Umbilical cord (tissue), 2 donors: ENCODE results near the gene NABP1. TPM values are rescaled to one million over a fixed set of nuclear protein-coding genes. Genes with fewer than 3 reads are reported as not detected.

ENCODE experiments used
- DNase-seq: peaks from one replicate; pipeline ENCODE4 v3.0.0-alpha.2; 2015; ENCODE audit warnings: low spot score
- total RNA-seq: library from RNA; depleted of rRNA; stranded (reverse); fragments of >200 nt; gene quantifications from one replicate; pipeline ENCODE4 v1.2.3, GENCODE V29; 2014; ENCODE audit warnings: low replicate concordance; ENCODE audit not compliant: insufficient read depth

NABP1 gene
- total RNA-seq, 1 donor from 2014 or later, result 32.0 TPM

DNA sequence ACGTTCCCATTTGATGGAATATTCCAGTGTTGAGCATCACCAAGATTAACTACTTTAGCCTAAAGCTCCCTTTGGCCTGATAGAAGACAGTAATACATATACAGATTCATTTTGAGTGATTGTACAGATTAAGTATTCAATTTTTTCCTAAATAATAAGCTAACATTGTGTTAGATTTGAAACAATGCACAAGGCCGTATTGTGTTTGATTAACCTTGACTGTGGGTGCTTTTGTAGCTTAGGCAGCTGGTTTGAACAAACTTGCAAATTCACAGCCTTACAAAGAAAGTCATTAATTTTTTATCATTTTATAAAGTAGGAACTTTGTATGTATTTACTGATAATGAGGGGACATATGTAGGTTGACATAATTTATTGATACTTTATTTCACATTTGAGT lies 29.6 kb downstream of the NABP1 start:
- no peak for DNase-seq

DNA sequence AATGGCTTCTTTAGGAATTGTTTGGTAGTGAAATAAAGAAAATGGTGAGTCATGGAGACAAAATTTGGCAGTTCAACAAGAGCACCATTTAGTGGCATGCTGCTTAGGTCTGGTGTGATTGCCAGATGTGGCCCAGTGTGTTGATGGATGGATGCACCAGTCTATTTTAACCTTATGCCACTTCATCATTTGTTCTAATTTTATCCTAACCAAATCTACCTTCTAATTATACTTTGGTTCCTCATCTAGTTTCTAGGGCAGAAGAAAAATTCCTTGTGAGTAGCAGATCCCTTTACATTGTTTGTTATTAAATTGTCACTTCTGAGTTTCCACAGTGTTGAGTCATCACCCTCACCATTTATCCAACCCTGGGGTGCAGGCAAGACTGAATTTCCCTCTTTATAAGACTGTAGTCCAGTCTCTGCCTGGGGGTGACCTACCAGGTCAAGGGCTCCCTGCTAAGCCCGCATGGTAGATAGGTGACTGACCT lies 32.5 kb downstream of the NABP1 start:
- DNase-seq, result no peak

DNA sequence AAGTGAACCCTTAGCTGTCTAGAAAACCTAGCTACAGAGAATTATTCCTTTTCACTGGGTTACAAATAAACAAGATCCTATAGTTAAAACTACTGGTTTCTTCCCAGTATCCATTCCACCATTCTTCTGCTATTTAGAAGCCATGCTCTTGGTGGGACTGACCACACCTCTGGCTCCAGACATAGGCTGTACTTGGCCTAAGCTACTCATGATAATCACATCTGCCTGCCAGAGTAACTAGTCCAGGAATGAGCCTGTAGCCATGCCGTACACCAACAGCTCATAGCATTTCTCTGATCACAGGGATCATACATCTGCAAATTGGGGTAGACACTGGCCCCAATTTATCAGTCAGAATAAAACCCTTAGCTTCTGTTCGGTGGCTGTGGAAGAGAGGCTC lies 33.7 kb downstream of the NABP1 start:
- no peak for DNase-seq

DNA sequence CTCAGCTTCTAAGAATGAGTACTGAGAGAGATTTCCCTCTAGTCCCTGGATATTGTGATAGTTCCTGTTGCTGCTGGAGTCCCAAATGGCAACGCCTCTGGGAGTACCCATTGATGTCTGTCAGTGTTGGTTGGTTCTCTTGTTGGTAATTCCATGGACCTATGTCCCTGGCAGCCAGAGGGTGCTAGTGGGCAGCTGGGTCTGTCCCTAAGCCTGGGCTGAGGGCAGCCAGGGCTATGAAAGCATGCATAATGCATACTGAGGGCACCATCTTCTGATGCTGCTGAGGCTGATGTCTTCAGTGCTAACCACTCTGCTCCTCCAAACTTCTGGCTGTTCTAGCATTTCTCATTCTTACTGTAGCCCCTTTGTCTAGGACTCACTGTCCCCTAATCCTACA lies 35.9 kb downstream of the NABP1 start:
- DNase-seq, result no peak

DNA sequence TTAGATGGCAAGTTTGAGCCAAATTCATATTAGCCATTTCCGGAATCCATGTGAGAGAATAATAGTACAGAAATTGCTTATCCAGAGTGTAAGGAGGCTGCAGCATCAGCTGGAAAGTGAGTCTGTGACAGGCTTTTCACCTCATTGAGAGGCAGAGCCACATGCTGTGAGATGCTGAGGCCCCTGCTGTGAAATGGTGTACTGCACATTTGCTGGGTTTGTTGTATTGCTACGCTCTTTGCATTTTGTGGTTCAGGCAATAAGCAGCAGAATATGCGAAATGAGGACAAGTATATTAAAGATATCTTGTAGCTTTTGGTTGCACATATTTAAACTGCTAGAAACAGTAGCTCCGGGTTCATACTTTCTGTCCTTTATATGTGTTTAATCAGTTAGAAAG lies 37.0 kb downstream of the NABP1 start:
- DNase-seq, result no peak

DNA sequence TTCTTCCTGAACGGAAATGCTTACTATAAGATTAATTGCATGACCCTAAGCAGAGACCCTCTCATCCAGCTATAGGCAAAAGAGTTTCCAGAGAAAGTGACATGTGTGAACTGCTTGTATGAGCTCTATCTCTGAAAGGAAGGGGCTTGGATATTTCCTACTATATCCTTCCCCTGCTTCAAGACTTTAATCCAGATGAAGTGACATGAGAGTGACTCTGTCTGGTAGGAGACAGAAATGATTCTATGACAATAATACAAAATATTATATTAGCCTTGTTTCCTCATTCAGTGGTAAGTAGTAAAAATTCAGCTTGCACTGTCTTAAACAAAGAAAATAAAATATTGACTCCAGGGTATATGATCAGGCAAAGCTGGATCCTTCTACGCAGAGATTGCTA lies 37.5 kb downstream of the NABP1 start:
- DNase-seq, result no peak

DNA sequence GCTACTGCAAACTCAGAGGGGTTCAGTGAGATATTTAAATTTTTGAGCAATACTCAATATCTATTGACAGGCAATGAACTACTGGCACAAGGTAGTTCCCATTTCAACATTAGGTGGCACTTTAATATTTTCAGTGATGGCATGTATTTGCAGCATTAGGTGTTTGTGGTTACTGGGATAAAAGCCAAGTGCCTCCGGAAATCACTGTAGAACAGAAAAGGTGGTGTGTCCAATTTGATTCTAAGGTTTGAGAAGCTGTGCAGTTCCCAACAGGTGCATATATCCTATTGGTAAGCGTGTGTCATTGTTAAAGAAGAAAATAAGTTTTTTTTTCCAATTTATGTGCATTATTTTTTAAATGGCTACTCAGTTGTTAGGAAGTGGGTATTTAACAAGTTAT lies 41.3 kb downstream of the NABP1 start:
- DNase-seq, result no peak

DNA sequence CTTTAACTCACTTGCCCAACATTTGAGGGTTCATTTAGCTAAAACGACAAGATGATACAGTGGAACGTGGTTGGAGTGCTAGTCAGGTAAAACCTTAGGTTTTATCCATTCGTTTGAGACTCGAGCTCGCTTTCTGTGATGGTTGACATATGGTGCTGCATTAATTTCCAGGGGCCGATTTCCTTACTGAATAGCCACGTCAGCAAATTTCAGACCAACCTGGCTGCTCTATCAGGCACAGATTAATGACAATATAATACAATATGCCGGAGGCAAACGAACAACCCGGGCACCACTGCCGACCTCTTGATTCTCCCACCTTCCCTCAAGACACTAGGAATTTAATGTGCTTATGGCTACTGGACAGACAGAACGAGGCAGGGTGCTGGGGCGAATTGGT lies 42.0 kb downstream of the NABP1 start:
- DNase-seq, result no peak

DNA sequence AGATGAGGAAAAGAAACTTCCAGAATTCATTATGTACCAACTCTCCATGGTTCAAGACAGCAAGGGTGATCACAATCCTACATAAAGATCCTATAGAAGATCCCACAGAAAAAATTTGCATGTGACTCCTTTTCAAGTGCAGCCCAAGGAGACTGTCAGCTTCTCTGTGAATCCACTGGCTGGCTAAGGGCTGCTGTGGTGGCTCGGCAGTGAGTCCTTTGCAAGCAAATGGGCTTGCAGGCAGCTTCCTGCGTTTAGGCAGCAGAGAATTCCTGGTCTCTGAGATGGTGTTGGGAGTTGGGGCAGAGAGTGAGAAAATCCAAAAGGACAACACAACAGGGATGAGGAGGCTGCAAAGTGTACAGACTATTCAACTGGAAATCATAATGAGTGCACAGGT lies 43.4 kb downstream of the NABP1 start:
- no peak for DNase-seq

DNA sequence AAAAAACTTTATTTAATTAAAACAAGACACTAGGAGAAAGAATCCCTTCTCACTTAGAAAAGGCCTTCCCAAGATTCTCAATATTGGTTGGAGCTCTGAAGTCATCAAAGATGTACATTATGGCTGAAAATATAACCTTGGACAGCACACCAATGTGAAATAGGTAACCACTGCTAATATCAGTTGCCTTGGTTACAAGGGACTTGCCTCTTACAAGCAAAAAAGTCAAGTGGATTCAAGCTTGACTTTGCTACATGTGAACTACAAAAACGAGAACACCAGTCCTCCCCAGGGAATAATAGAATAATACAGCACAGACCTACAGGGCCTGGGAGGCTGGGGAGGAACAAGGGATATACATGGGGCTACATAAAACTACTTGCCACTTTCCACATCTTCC lies 46.1 kb downstream of the NABP1 start:
- DNase-seq, result no peak

DNA sequence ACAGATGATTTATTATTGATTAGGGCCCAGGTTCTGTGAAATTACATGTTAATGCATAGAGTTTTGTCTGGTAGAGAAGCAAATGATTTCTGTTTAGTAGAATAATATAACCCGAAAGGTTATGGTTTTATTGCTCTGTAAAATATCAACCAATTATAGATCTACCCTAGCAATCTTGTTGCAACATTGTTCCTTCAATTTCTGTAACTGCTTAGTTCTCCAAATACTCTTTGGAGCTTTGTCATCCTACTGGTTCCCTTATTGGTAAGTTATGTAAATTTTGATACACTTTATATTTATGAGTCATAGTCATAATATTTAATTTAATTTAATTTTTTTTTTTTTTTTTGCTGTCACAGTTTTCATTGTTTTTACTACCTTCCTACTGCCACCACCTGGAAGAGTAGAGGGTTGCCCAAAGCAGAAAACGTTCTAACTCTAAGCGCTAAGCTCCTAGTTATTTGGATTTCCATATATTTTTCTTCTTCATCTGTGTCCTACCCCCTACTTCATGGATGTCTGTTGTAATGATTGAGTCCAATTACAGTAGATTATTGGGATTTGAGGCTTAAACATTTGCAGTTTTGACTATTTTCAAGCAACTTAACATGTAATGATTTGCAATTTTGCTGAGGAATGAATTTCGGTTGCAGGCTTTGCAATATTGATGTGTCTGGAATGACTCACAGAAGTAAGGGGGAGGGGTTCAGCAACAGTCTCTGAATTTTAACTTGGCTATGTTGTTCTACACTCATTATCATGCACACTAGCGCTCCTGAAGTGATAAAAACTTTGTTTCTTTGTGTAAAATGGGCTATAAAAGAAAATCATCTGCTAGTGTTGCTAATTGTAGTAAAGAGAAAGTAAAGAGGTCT lies 51.1 kb downstream of the NABP1 start:
- no peak for DNase-seq

DNA sequence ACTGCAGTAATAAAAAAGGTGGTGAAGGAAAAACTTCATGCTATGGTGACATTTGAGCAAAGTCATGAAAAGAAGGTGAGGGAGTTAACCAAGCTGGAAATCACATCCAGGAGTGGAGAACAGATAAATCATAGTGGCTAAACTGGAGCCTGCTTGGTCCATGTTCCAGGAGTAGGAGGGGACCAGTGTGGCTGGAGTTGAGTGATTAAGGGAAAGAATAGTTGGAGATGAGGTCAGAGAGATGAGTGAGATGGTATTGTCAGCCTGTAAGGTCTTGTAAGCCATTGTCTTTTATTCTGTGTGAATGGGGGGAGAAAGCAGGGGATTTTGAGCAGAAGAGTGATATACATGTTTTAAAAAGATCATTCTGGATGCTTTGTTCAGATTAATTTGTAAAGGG lies 52.3 kb downstream of the NABP1 start:
- DNase-seq, result no peak

Other genes starting within 250 kb of the NABP1 start
- 16.4 TPM for gene CAVIN2, start 169.0 kb downstream of the NABP1 start, total RNA-seq